Measurements from ENCODE around the gene MKLN1. TPM values are rescaled to one million over a fixed set of nuclear protein-coding genes. Genes with fewer than 3 reads are reported as not detected.

The MKLN1 gene
- total RNA-seq, 2 experiments from 2014 or later, result 35.5 to 41.4 TPM

GRCh38 chr7:131524115-131524514 lies 196.4 kb downstream of the MKLN1 start:
- ATAC-seq (no peak), DNase-seq (no peak)
- Mint-ChIP-seq H3K27me3 (peaks cover 3% of the 10 kb centered on the region), H3K36me3 (peaks cover 2% of the 10 kb centered on the region), H3K9me3 (ENCODE audit: low read depth) (no peaks in the 10 kb centered on the region), H3K4me1 (peaks cover 25% of the 10 kb centered on the region), H3K27ac (no peak overlapping the region), H3K4me3 (no peak overlapping the region)
- CTCF ChIA-PET, result no interaction called here

DNA sequence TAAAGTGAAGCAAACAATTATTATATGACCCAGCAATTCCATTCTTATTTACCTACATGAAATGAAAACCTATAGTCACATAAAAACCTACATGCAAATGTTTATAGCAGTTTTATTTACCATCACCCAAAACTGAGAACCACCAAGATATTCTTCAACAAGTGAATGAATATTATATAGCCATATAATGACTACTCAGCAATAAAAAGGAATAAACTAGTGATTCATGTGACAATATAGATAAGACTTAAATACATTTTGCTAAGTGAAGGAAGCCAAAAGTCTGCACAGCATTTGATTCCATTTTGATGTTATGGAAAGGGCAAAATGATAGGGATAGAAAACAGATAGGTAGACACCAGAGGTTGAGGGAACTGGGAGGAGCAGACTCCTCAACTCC lies 197.0 kb downstream of the MKLN1 start:
- no peaks in the 10 kb centered on the region for H3K9me3 Mint-ChIP-seq (ENCODE audit: low read depth)
- H3K27me3 Mint-ChIP-seq, result peaks cover 3% of the 10 kb centered on the region
- DNase-seq (no peak), ATAC-seq (no peak)
- H3K4me1 Mint-ChIP-seq, result peaks cover 25% of the 10 kb centered on the region
- no peak overlapping the region for H3K4me3 Mint-ChIP-seq
- CTCF ChIA-PET, result no interaction called here
- H3K36me3 Mint-ChIP-seq, result peaks cover 2% of the 10 kb centered on the region
- no peak overlapping the region for H3K27ac Mint-ChIP-seq

DNA sequence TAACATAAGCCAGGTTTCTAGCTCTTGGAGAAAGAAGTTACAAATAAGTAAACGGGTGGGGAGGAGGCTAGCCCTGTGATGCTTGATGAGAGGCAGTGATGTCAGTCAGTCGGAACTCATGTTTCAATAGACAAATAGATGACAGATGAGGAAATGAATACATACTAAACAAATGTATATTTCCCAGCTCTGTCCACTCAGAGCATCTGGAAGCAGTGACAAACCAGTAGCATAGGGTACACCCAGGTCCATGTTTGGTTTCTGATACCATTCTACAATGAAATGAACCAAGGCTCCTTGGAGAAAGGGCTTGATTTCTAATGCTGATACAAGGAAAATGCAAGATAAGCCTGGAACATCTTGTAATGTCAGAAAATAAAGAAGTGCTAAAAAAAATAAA lies 198.1 kb downstream of the MKLN1 start:
- peaks cover 2% of the 10 kb centered on the region for H3K36me3 Mint-ChIP-seq
- H3K27me3 Mint-ChIP-seq, result peaks cover 3% of the 10 kb centered on the region
- H3K27ac Mint-ChIP-seq, result no peak overlapping the region
- no peak for ATAC-seq
- CTCF ChIA-PET, result interaction anchor here (0.9 kb wide), 1 partner anchor 129 kb away, joined by 3 read pairs; no protein-coding TSS in a partner anchor
- H3K4me3 Mint-ChIP-seq, result no peak overlapping the region
- H3K9me3 Mint-ChIP-seq (ENCODE audit: low read depth), result no peaks in the 10 kb centered on the region
- no peak for DNase-seq
- peaks cover 24% of the 10 kb centered on the region for H3K4me1 Mint-ChIP-seq

DNA sequence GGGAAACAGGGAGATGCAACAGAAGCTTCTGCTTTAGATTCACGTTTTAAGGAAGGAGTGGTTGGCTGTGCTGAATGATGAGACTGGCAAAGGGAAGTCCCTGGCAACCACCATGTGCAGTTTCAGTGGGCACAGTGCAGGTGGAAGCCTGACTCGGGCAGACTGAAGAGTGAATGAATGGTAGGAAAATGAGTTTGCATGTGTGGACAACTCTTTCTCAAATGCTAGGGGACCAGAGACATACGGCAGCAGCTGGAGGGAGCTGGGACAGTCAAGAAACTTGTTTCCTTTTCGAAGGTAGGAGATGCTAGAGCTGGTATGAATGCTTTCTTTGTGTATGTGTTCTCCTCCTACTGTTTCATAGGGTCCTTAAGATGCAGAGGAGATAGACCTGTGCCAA lies 199.8 kb downstream of the MKLN1 start:
- H3K27ac Mint-ChIP-seq, result no peak overlapping the region
- peaks cover 3% of the 10 kb centered on the region for H3K27me3 Mint-ChIP-seq
- DNase-seq (no peak), ATAC-seq (no peak)
- peaks cover 2% of the 10 kb centered on the region for H3K36me3 Mint-ChIP-seq
- no peak overlapping the region for H3K4me3 Mint-ChIP-seq
- H3K9me3 Mint-ChIP-seq (ENCODE audit: low read depth), result no peaks in the 10 kb centered on the region
- CTCF ChIA-PET, result no interaction called here
- H3K4me1 Mint-ChIP-seq, result peaks cover 17% of the 10 kb centered on the region

GRCh38 chr7:131529179-131529578 lies 201.5 kb downstream of the MKLN1 start:
- no peak for DNase-seq
- peaks cover 3% of the 10 kb centered on the region for H3K27me3 Mint-ChIP-seq
- H3K9me3 Mint-ChIP-seq (ENCODE audit: low read depth), result no peaks in the 10 kb centered on the region
- CTCF ChIA-PET, result no interaction called here
- no peak overlapping the region for H3K4me3 Mint-ChIP-seq
- ATAC-seq, result no peak
- H3K27ac Mint-ChIP-seq, result no peak overlapping the region
- H3K4me1 Mint-ChIP-seq, result peaks cover 9% of the 10 kb centered on the region
- H3K36me3 Mint-ChIP-seq, result no peaks in the 10 kb centered on the region

- CTCF ChIA-PET, result no interaction called here
These were observed 201.9 kb downstream of the MKLN1 start for GRCh38 chr7:131529617-131530016.

GRCh38 chr7:131530137-131530536 lies 202.5 kb downstream of the MKLN1 start:
- no peak for ATAC-seq
- H3K27me3 Mint-ChIP-seq, result peaks cover 3% of the 10 kb centered on the region
- peaks cover 8% of the 10 kb centered on the region for H3K4me1 Mint-ChIP-seq

More at GRCh38 chr7:131529617-131530016, 201.9 kb downstream of the MKLN1 start:
- H3K27ac Mint-ChIP-seq, result no peak overlapping the region
- DNase-seq (no peak), ATAC-seq (no peak)
- no peaks in the 10 kb centered on the region for H3K36me3 Mint-ChIP-seq
- peaks cover 3% of the 10 kb centered on the region for H3K27me3 Mint-ChIP-seq
- H3K4me3 Mint-ChIP-seq, result no peak overlapping the region
- peaks cover 8% of the 10 kb centered on the region for H3K4me1 Mint-ChIP-seq
- no peaks in the 10 kb centered on the region for H3K9me3 Mint-ChIP-seq (ENCODE audit: low read depth)

DNA sequence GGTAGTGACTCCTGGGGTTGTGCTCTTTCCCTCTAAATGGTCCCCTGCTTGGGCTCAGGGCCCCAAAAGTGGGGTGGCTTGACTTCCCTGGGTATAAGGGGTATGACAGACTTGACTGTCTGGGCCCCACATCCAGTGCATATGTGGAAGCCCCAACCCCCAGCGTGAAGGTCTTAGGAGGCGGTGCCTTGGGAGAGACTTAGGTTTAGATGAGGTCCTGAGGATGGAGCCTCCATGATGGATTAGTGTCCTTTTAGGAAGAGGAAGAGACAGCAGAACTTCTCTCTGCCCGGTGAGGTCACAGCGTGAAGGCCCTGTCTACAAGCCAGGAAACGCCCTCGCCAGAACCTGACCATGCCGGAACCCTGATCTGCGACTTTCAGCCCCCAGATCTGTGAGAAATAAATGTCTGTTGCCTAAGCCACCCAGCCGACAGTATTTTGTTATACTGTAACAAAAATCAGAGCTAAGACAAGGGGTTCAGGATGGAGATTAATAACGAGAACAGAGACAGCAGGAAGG lies 205.0 kb downstream of the MKLN1 start:
- H3K4me1 Mint-ChIP-seq, result no peaks in the 10 kb centered on the region
- ATAC-seq (no peak), DNase-seq (no peak)
- no peak overlapping the region for H3K27ac Mint-ChIP-seq
- no peaks in the 10 kb centered on the region for H3K9me3 Mint-ChIP-seq (ENCODE audit: low read depth)
- H3K27me3 Mint-ChIP-seq, result no peaks in the 10 kb centered on the region
- no peak overlapping the region for H3K4me3 Mint-ChIP-seq
- CTCF ChIA-PET, result no interaction called here
- no peaks in the 10 kb centered on the region for H3K36me3 Mint-ChIP-seq

More at GRCh38 chr7:131530137-131530536, 202.5 kb downstream of the MKLN1 start:
- Mint-ChIP-seq H3K9me3 (ENCODE audit: low read depth) (no peaks in the 10 kb centered on the region), H3K4me3 (no peak overlapping the region), H3K36me3 (no peaks in the 10 kb centered on the region), H3K27ac (no peak overlapping the region)
- CTCF ChIA-PET, result no interaction called here
- no peak for DNase-seq

- H3K27me3 Mint-ChIP-seq, result no peaks in the 10 kb centered on the region
- DNase-seq, result no peak
- no peak overlapping the region for H3K4me3 Mint-ChIP-seq
- ATAC-seq, result no peak
- CTCF ChIA-PET, result no interaction called here
- H3K27ac Mint-ChIP-seq, result no peak overlapping the region
- no peaks in the 10 kb centered on the region for H3K9me3 Mint-ChIP-seq (ENCODE audit: low read depth)
- H3K4me1 Mint-ChIP-seq, result no peaks in the 10 kb centered on the region
- H3K36me3 Mint-ChIP-seq, result no peaks in the 10 kb centered on the region
These were observed 205.5 kb downstream of the MKLN1 start for GRCh38 chr7:131533151-131533559.

- no peaks in the 10 kb centered on the region for H3K9me3 Mint-ChIP-seq (ENCODE audit: low read depth)
- CTCF ChIA-PET, result interaction anchor here (1.0 kb wide), 1 partner anchor 25 kb away, joined by 3 read pairs; no protein-coding TSS in a partner anchor
- H3K4me3 Mint-ChIP-seq, result no peak overlapping the region
- ATAC-seq, result no peak
- no peaks in the 10 kb centered on the region for H3K27me3 Mint-ChIP-seq
- H3K27ac Mint-ChIP-seq, result no peak overlapping the region
- H3K4me1 Mint-ChIP-seq, result no peaks in the 10 kb centered on the region
- no peaks in the 10 kb centered on the region for H3K36me3 Mint-ChIP-seq
- DNase-seq, result no peak
These were observed 206.2 kb downstream of the MKLN1 start for GRCh38 chr7:131533566-131534561.

GRCh38 chr7:131536361-131536849 lies 208.7 kb downstream of the MKLN1 start:
- no peaks in the 10 kb centered on the region for H3K9me3 Mint-ChIP-seq (ENCODE audit: low read depth)
- CTCF ChIA-PET, result interaction anchor here (2.9 kb wide), 1 partner anchor 10 kb away, joined by 15 read pairs; no protein-coding TSS in a partner anchor
- no peak overlapping the region for H3K4me3 Mint-ChIP-seq
- H3K4me1 Mint-ChIP-seq, result no peaks in the 10 kb centered on the region
- ATAC-seq (no peak), DNase-seq (no peak)
- H3K27ac Mint-ChIP-seq, result no peak overlapping the region
- H3K36me3 Mint-ChIP-seq, result no peaks in the 10 kb centered on the region
- H3K27me3 Mint-ChIP-seq, result no peaks in the 10 kb centered on the region

DNA sequence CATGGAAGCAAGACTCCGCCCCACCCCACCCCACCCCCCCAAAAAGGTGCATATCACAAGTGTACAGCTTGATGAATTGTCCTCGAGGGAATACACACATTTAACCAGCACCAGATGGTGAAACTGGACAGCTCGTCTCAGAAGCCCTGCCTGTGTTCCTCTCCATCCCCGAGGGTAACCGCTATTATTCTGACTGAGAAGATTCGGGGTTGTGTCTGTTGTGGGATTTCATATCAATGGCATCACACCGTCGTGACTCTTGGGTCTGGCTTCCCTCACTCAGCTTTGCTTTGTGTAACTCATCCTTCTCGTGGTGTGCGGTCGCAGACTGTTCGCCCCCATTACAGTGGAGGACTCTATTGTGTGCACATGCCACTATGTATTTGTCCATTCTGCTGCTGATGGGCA lies 209.9 kb downstream of the MKLN1 start:
- no peak overlapping the region for H3K4me3 Mint-ChIP-seq
- CTCF ChIA-PET, result interaction anchor here (1.8 to 2.9 kb wide), 2 partner anchors 9 to 10 kb away, joined by 6 to 15 read pairs; no protein-coding TSS in a partner anchor
- DNase-seq (no peak), ATAC-seq (no peak)
- no peaks in the 10 kb centered on the region for H3K9me3 Mint-ChIP-seq (ENCODE audit: low read depth)
- H3K4me1 Mint-ChIP-seq, result no peaks in the 10 kb centered on the region
- no peaks in the 10 kb centered on the region for H3K27me3 Mint-ChIP-seq
- no peak overlapping the region for H3K27ac Mint-ChIP-seq
- no peaks in the 10 kb centered on the region for H3K36me3 Mint-ChIP-seq

DNA sequence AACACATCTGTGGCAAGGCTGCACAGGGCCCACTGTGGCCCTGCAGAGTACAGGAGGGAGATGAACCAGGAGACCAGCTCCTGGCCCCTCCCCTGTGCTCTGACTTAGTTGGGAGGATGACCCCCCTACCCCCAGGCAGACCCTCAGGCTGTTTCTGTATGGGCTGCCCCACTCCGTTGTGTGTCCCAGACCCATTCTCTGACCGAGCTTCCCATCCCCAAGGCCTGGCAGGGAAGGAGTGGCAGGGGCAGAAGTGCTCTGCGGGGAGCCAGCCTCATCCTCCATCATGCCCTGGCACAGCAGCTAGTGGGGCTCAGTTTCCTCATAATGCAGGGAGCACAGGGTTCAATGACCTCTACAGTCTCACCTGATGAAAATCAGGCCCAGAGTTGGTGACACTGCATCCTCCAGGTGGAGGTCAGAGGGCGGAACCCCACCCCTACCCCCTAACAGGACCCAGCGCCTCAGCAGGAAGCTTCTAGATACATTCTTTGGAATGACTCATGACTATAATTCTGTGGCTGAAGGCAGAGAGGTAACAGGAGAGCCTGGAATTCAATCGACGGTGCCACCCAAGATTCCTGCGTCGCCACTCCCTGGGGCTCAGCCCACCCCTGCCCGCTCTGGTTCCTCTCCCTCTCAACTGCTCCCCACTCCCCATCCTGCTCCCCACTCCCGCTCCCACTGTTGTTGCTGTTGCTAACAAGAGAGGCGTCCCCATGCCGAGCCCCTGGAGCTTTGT lies 210.6 kb downstream of the MKLN1 start:
- Mint-ChIP-seq H3K36me3 (no peaks in the 10 kb centered on the region), H3K4me1 (no peaks in the 10 kb centered on the region), H3K4me3 (no peak overlapping the region), H3K9me3 (ENCODE audit: low read depth) (no peaks in the 10 kb centered on the region), H3K27me3 (no peaks in the 10 kb centered on the region), H3K27ac (no peak overlapping the region)
- DNase-seq (no peak), ATAC-seq (no peak)
- CTCF ChIA-PET, result interaction anchor here (0.6 to 2.9 kb wide), 3 partner anchors 8 to 34 kb away, joined by 3 to 15 read pairs (median 6); no protein-coding TSS in a partner anchor

Measured in activated CD8-positive, alpha-beta memory T cell treated with anti-CD3 and anti-CD28 coated beads, Interleukin-2, amount 10 ng/mL, durations not matched to agents 7 days and 5 days (primary cell).